Measurements from ENCODE around the gene PCDHGB2. TPM values are rescaled to one million over a fixed set of nuclear protein-coding genes. Genes with fewer than 3 reads are reported as not detected.

Gene PCDHGB2
- total and polyA plus RNA-seq, 2 of the 4 experiments (the other 2 are of a cell fraction), result 2.6 to 3.0 TPM

- Histone ChIP-seq H3K4me2 (ENCODE audit: low read depth, low read length) (no peak overlapping the region), H4K8ac (ENCODE audit: low read depth in 2 of 2, low read length in 2 of 2) (no peak overlapping the region), H2AK5ac (ENCODE audit: low read depth, low read length) (no peak overlapping the region), H3K9ac (ENCODE audit: low read depth, low read length) (no peak overlapping the region), H3K56ac (ENCODE audit: extremely low read depth, insufficient read depth, low read length) (no peak overlapping the region), H3K9me1 (ENCODE audit: insufficient read depth, low read length) (no peaks in the 10 kb centered on the region), H4K5ac (ENCODE audit: low read depth, low read length) (no peak overlapping the region), H3K23ac (ENCODE audit: low read depth, low read length) (no peak overlapping the region), H3K4ac (ENCODE audit: low read depth, low read length) (no peak overlapping the region), H2BK20ac (ENCODE audit: low read depth, low read length) (no peak overlapping the region), H3K4me3 (ENCODE audit: insufficient read depth, low read depth, low read length) (no peak overlapping the region), H3K18ac (ENCODE audit: low read depth, low read length) (no peak overlapping the region), H3K14ac (replicated peaks; ENCODE audit: low read depth, low read length) (no peak overlapping the region), H3K27me3 (ENCODE audit: control insufficient read depth, insufficient read depth, low read length) (no peaks in the 10 kb centered on the region), H4K91ac (ENCODE audit: insufficient read depth, low read depth, low read length) (no peak overlapping the region), H3K9me3 (ENCODE audit: control insufficient read depth, insufficient read depth, low read length) (peaks cover 60% of the 10 kb centered on the region), H2AK9ac (replicated peaks; ENCODE audit: low read depth, low read length, poor library complexity) (no peak overlapping the region), H2BK5ac (ENCODE audit: low read depth, low read length, poor library complexity, severe bottlenecking) (no peak overlapping the region), H4K20me1 (ENCODE audit: insufficient read depth, low read length) (no peaks in the 10 kb centered on the region), H2BK120ac (ENCODE audit: low read depth, low read length) (no peak overlapping the region), H2AFZ (replicated peaks; ENCODE audit: low read length, poor library complexity) (no peak overlapping the region), H3K36me3 (ENCODE audit: control insufficient read depth, insufficient read depth, low read length) (peaks cover 3% of the 10 kb centered on the region; the same call in 1 of the 2 replicates), H3K4me1 (ENCODE audit: control insufficient read depth, insufficient read depth, low read length) (no peaks in the 10 kb centered on the region), H2BK15ac (ENCODE audit: low read depth, low read length) (no peak overlapping the region), H3K79me1 (ENCODE audit: low read depth in 1 of 2, low read length in 2 of 2) (no peaks in the 10 kb centered on the region), H3K27ac (ENCODE audit: insufficient read depth, low read length) (no peak overlapping the region)
- no peak for TF ChIP-seq FOS (IDR thresholded peaks at IDR 0.05; ENCODE audit: low read depth, low read length)
- TF ChIP-seq USF2 (IDR thresholded peaks at IDR 0.05; ENCODE audit: low read depth, low read length), result no peak
- TF ChIP-seq POLR2A (IDR thresholded peaks at IDR 0.05; ENCODE audit: low read depth, low read length), result no peak
- TF ChIP-seq ELK1 (IDR thresholded peaks at IDR 0.05; ENCODE audit: borderline replicate concordance, low read depth, low read length), result no peak
- no peak for TF ChIP-seq SMC3 (IDR thresholded peaks at IDR 0.05; ENCODE audit: low read depth, low read length)
- TF ChIP-seq RAD21 (IDR thresholded peaks at IDR 0.05; ENCODE audit: low read length), result no peak
- no peak for TF ChIP-seq MXI1 (IDR thresholded peaks at IDR 0.05; ENCODE audit: borderline replicate concordance, low read depth, low read length)
- DNase-seq (no peak), ATAC-seq (ENCODE audit: low read depth) (no peak)
- CTCF ChIA-PET, result no interaction called here
- dilution Hi-C loops (cut with HindIII; ENCODE audit: low sequenced_read_pairs, unreplicated experiment), result no loop called here
- in situ Hi-C loops (cut with MboI; ENCODE audit: low sequenced_read_pairs), result no loop called here
- TSS peak; percentile 8 for BruUV-seq (replicated peaks)
- POLR2A ChIA-PET (ENCODE audit: unreplicated experiment), result no interaction called here
- no CpG with 5 or more reads among the region's 5 CpGs for WGBS, 2 experiments (ENCODE audit: extremely low coverage in 2 of 2, insufficient read length in 1 of 2)
- intact Hi-C loops (cut with micrococcal nuclease), result no loop called here
Observed at GRCh38 chr5:141356133-141356532, 3.7 kb upstream of the PCDHGB2 start.

Data from IMR-90 (cell line).